PC-3 (cell line): ENCODE results near the gene RBMS3. TPM values are rescaled to one million over a fixed set of nuclear protein-coding genes. Genes with fewer than 3 reads are reported as not detected.

Experiments
- ATAC-seq: fragments of 200-7000 bp; cut with Tn5 transposase; 2 replicates; pipeline ENCODE4 v1.9.1; 2020; ENCODE audit warnings: mild to moderate bottlenecking, moderate library complexity
- BruUV-seq: library from RNA; stranded (reverse); fragments of 400-500 nt; replicated peaks from 2 replicates; lab custom pipeline; 2021; lab: Mats Ljungman, UMichigan
- CTCF ChIA-PET: fragments of 300-600 bp; sonication (Branson Sonifier 250); formaldehyde crosslinking; loops from one replicate; lab custom pipeline; 2022; ENCODE audit warnings: antibody characterized with exemption; lab: Charles Lee
- POLR2A ChIA-PET: fragments of 300-600 bp; sonication (Branson Sonifier 250); formaldehyde crosslinking; loops from one replicate; lab custom pipeline; 2022; ENCODE audit warnings: antibody characterized with exemption; ENCODE audit not compliant: unreplicated experiment; lab: Charles Lee
- DNase-seq: peaks from one replicate; pipeline ENCODE4 v3.0.0-alpha.2; 2015
- H2AFZ ChIP-seq: fragments of 300-600 bp; sonication (generic); 2 replicates; pipeline ENCODE4 v1.6.0; 2016; ENCODE audit warnings: antibody characterized with exemption, low read length
- H3F3A ChIP-seq: fragments of 300-600 bp; sonication (generic); one replicate; pipeline ENCODE4 v1.6.0; 2017; ENCODE audit warnings: antibody characterized with exemption, low read length, control low read depth, mild to moderate bottlenecking; ENCODE audit not compliant: unreplicated experiment
- H3K27ac ChIP-seq: fragments of 300-600 bp; sonication (generic); 2 replicates; pipeline ENCODE4 v1.5.1; 2016; ENCODE audit warnings: mild to moderate bottlenecking, low read length
- H3K27me3 ChIP-seq: fragments of 300-600 bp; sonication (generic); 2 replicates; pipeline ENCODE4 v1.6.1; 2016; ENCODE audit warnings: low read length, mixed read lengths
- H3K36me3 ChIP-seq: fragments of 300-600 bp; sonication (generic); 2 replicates; pipeline ENCODE4 v1.6.1; 2016; ENCODE audit warnings: low read depth, mixed run types, low read length, mixed read lengths
- H3K4me1 ChIP-seq: fragments of 300-600 bp; sonication (generic); 2 replicates; pipeline ENCODE4 v1.5.1; 2016; ENCODE audit warnings: low read length; ENCODE audit not compliant: insufficient read depth
- H3K4me2 ChIP-seq: fragments of 300-600 bp; sonication (generic); 2 replicates; pipeline ENCODE4 v1.6.0; 2016; ENCODE audit warnings: low read length
- H3K4me3 ChIP-seq: fragments of 300-600 bp; sonication (generic); 2 replicates; pipeline ENCODE4 v1.5.1; 2016; ENCODE audit warnings: mild to moderate bottlenecking, low read length, mixed read lengths
- H3K79me2 ChIP-seq: fragments of 300-600 bp; sonication (generic); 2 replicates; pipeline ENCODE4 v1.6.1; 2017; ENCODE audit warnings: low read length, mixed read lengths
- H3K9ac ChIP-seq: fragments of 300-600 bp; sonication (generic); 2 replicates; pipeline ENCODE4 v1.6.0; 2016; ENCODE audit warnings: mild to moderate bottlenecking, low read length
- H3K9me2 ChIP-seq: fragments of 300-600 bp; sonication (generic); replicated peaks from 2 replicates; pipeline ENCODE4 v1.6.1; 2016; ENCODE audit warnings: mixed run types, low read length, mixed read lengths
- H3K9me3 ChIP-seq: fragments of 300-600 bp; sonication (generic); 2 replicates; pipeline ENCODE4 v1.6.1; 2016; ENCODE audit warnings: low read length, mixed read lengths
- H4K20me1 ChIP-seq: fragments of 300-600 bp; sonication (generic); 2 replicates; pipeline ENCODE4 v1.6.1; 2016; ENCODE audit warnings: low read length, mixed read lengths
- CTCF ChIP-seq: fragments of 300-600 bp; sonication (generic); conservative IDR thresholded peaks from 2 replicates; pipeline ENCODE4 v1.5.1; 2017; ENCODE audit warnings: antibody characterized with exemption, low read depth, mild to moderate bottlenecking, low read length
- EZH2 ChIP-seq: fragments of 300-600 bp; sonication (generic); IDR thresholded peaks from one replicate; pipeline ENCODE4 v1.6.1; 2017; ENCODE audit warnings: antibody characterized with exemption, mild to moderate bottlenecking, low read length; ENCODE audit not compliant: unreplicated experiment
- EZH2phosphoT487 ChIP-seq: fragments of 300-600 bp; sonication (generic); IDR thresholded peaks from 2 replicates; pipeline ENCODE4 v1.6.1; 2018; ENCODE audit warnings: mild to moderate bottlenecking, antibody characterized with exemption, low read length, borderline replicate concordance
- intact Hi-C: fragments of 100-400 bp; cut with micrococcal nuclease; formaldehyde crosslinking; loops from 2 replicates; pipeline ENCODE4 v1.9.0; 2023
- total RNA-seq: library from RNA; depleted of rRNA; stranded (reverse); fragments of >200 nt; gene quantifications from 2 replicates; pipeline ENCODE4 v1.2.3, GENCODE V29; 2014

Gene RBMS3
- total RNA-seq, 1 experiment from 2014 or later = 5.4 TPM

- no TSS peak for BruUV-seq
- H3K27me3 ChIP-seq = no peaks in the 10 kb centered on the region
- CTCF ChIA-PET = no interaction called here
- H3K4me2 ChIP-seq = no peak overlapping the region
- DNase-seq (no peak), ATAC-seq (no peak)
- no peaks in the 10 kb centered on the region for H3K9me3 ChIP-seq
- TF ChIP-seq EZH2phosphoT487 (no peak), EZH2 (no peak), CTCF (no peak)
- H3K9me2 ChIP-seq = no peaks in the 10 kb centered on the region
- no peaks in the 10 kb centered on the region for H3K36me3 ChIP-seq
- no peak overlapping the region for H3K9ac ChIP-seq
- no peak overlapping the region for H2AFZ ChIP-seq
- intact Hi-C loops = no loop called here
- H4K20me1 ChIP-seq = no peaks in the 10 kb centered on the region
- H3K79me2 ChIP-seq = no peaks in the 10 kb centered on the region; the same call in 1 of the 2 replicates
- no peak overlapping the region for H3K27ac ChIP-seq
- H3K4me3 ChIP-seq = no peak overlapping the region
- no peaks in the 10 kb centered on the region for H3F3A ChIP-seq
- peaks cover 1% of the 10 kb centered on the region; the same call in 1 of the 2 replicates for H3K4me1 ChIP-seq
- POLR2A ChIA-PET = no interaction called here
Observed at GRCh38 chr3:29291260-29291981, 10.6 kb downstream of the RBMS3 start.

- no peaks in the 10 kb centered on the region for H3K36me3 ChIP-seq
- H3K27ac ChIP-seq = no peak overlapping the region
- no peak overlapping the region for H2AFZ ChIP-seq
- H3K9ac ChIP-seq = no peak overlapping the region
- TF ChIP-seq CTCF (no peak), EZH2phosphoT487 (no peak), EZH2 (no peak)
- no peaks in the 10 kb centered on the region for H3K9me3 ChIP-seq
- ATAC-seq (no peak), DNase-seq (no peak)
- no peak overlapping the region for H3K4me2 ChIP-seq
- H3K4me3 ChIP-seq = no peak overlapping the region
- BruUV-seq = no TSS peak
- H4K20me1 ChIP-seq = no peaks in the 10 kb centered on the region
- no peaks in the 10 kb centered on the region; the same call in 1 of the 2 replicates for H3K79me2 ChIP-seq
- H3F3A ChIP-seq = no peaks in the 10 kb centered on the region
- H3K9me2 ChIP-seq = no peaks in the 10 kb centered on the region
- no peaks in the 10 kb centered on the region for H3K27me3 ChIP-seq
- intact Hi-C loops = no loop called here
- ChIA-PET POLR2A (no interaction called here), CTCF (no interaction called here)
- no peaks in the 10 kb centered on the region for H3K4me1 ChIP-seq
Observed at GRCh38 chr3:29291982-29292363, 11.1 kb downstream of the RBMS3 start.

GRCh38 chr3:29293421-29293820, 12.6 kb downstream of the RBMS3 start:
- POLR2A ChIA-PET = no interaction called here
- ATAC-seq = no peak
- Histone ChIP-seq H3K79me2 (no peaks in the 10 kb centered on the region), H3K27ac (no peak overlapping the region), H4K20me1 (no peaks in the 10 kb centered on the region), H2AFZ (no peak overlapping the region), H3K4me3 (no peak overlapping the region), H3K4me1 (no peaks in the 10 kb centered on the region), H3K9me3 (no peaks in the 10 kb centered on the region), H3K4me2 (no peak overlapping the region), H3K36me3 (no peaks in the 10 kb centered on the region), H3F3A (no peaks in the 10 kb centered on the region), H3K9me2 (no peaks in the 10 kb centered on the region), H3K27me3 (no peaks in the 10 kb centered on the region), H3K9ac (no peak overlapping the region)
- TF ChIP-seq CTCF (no peak), EZH2 (no peak), EZH2phosphoT487 (no peak)
- DNase-seq = no peak
- intact Hi-C loops = no loop called here
- CTCF ChIA-PET = no interaction called here
- no TSS peak for BruUV-seq
